H1 (cell line): ENCODE measurements around the gene AADACL2. TPM values are rescaled to one million over a fixed set of nuclear protein-coding genes. Genes with fewer than 3 reads are reported as not detected.

Experiments used
- CTCF ChIA-PET: fragments of 300-600 bp; sonication (Branson Sonifier 250); formaldehyde crosslinking; loops from one replicate; lab custom pipeline; 2021; ENCODE audit not compliant: partially characterized antibody; lab: Charles Lee
- POLR2A ChIA-PET: fragments of 300-600 bp; sonication (Branson Sonifier 250); formaldehyde crosslinking; loops from one replicate; lab custom pipeline; 2021; ENCODE audit warnings: inconsistent platforms; ENCODE audit not compliant: partially characterized antibody; lab: Charles Lee
- DNase-seq, 2 experiments: peaks; one replicate each; pipeline versions ENCODE4 v3.0.0 to v3.0.0-alpha.2; 2010 to 2022; ENCODE audit warnings: low spot score in 2 of 2, low read depth in 1 of 2, mixed read lengths in 1 of 2
- FAIRE-seq: peaks from 2 replicates; lab custom pipeline; 2011; peaks lifted over from hg19 to GRCh38; lab: Jason Lieb, UNC
- H2AFZ ChIP-seq: 2 replicates; pipeline ENCODE4 v1.8.1; 2012; ENCODE audit warnings: low read length, inconsistent platforms
- H2AK5ac ChIP-seq: 2 replicates; pipeline ENCODE4 v1.6.1; 2013; ENCODE audit warnings: low read depth, low read length
- H2BK120ac ChIP-seq: replicated peaks from 2 replicates; pipeline ENCODE3; 2013; ENCODE audit warnings: low read depth, low read length, inconsistent platforms
- H2BK12ac ChIP-seq: 2 replicates; pipeline ENCODE4 v1.6.1; 2013; ENCODE audit warnings: low read depth, low read length
- H2BK15ac ChIP-seq: 2 replicates; pipeline ENCODE4 v1.6.1; 2013; ENCODE audit warnings: low read length
- H2BK20ac ChIP-seq: 2 replicates; pipeline ENCODE4 v1.6.1; 2013; ENCODE audit warnings: low read length
- H2BK5ac ChIP-seq: 2 replicates; pipeline ENCODE4 v1.6.1; 2013; ENCODE audit warnings: low read depth, low read length
- H3K14ac ChIP-seq: 2 replicates; pipeline ENCODE4 v1.6.1; 2013; ENCODE audit warnings: inconsistent platforms; ENCODE audit not compliant: insufficient read length
- H3K18ac ChIP-seq: 2 replicates; pipeline ENCODE4 v1.6.1; 2013; ENCODE audit warnings: low read length; ENCODE audit errors: extremely low read depth
- H3K23ac ChIP-seq: 2 replicates; pipeline ENCODE4 v1.6.1; 2013; ENCODE audit warnings: inconsistent platforms; ENCODE audit not compliant: insufficient read length
- H3K23me2 ChIP-seq: 2 replicates; pipeline ENCODE4 v1.6.1; 2013; ENCODE audit warnings: low read depth, low read length
- H3K27ac ChIP-seq: 2 replicates; pipeline ENCODE4 v1.6.1; 2011; ENCODE audit warnings: low read depth, low read length, inconsistent platforms
- H3K27me3 ChIP-seq, 4 experiments: replicated peaks in 1 of 4; 1 replicate in 1 of 4; 2 replicates in 3 of 4; pipeline versions ENCODE4 v1.6.1 to v1.8.1; 2011 to 2013; ENCODE audit warnings: low read length in 3 of 4, mild to moderate bottlenecking in 3 of 4, inconsistent platforms in 2 of 4, mixed read lengths in 2 of 4, moderate library complexity in 1 of 4; ENCODE audit not compliant: control insufficient read depth in 3 of 4, insufficient read depth in 3 of 4; ENCODE audit errors: extremely low read depth in 1 of 4
- H3K36me3 ChIP-seq, 4 experiments: 2 replicates each; pipeline versions ENCODE4 v1.6.1 to v1.8.1; 2011 to 2013; ENCODE audit warnings: mild to moderate bottlenecking in 4 of 4, low read length in 3 of 4, moderate library complexity in 2 of 4, control low read depth in 1 of 4, inconsistent platforms in 1 of 4; ENCODE audit not compliant: insufficient read depth in 4 of 4, control insufficient read depth in 2 of 4
- H3K4ac ChIP-seq: replicated peaks from 2 replicates; pipeline ENCODE3; 2013; ENCODE audit warnings: low read length, low read depth, mixed read lengths, inconsistent platforms; ENCODE audit not compliant: insufficient read length
- H3K4me1 ChIP-seq, 4 experiments: replicated peaks in 1 of 4; 1 replicate in 1 of 4; 2 replicates in 3 of 4; pipeline versions ENCODE4 v1.6.1 to v1.8.1; 2011 to 2013; ENCODE audit warnings: low read length in 3 of 4, inconsistent platforms in 2 of 4, mixed read lengths in 1 of 4; ENCODE audit not compliant: insufficient read depth in 4 of 4, control insufficient read depth in 3 of 4
- H3K4me2 ChIP-seq, 2 experiments: 2 replicates each; pipeline versions ENCODE4 v1.6.1 to v1.8.1; 2011 to 2013; ENCODE audit warnings: low read depth in 2 of 2, low read length in 2 of 2, control low read depth in 1 of 2, inconsistent platforms in 1 of 2, mild to moderate bottlenecking in 1 of 2; ENCODE audit not compliant: insufficient read depth in 1 of 2
- H3K4me3 ChIP-seq, 4 experiments: fragments of 200-600, 300-600 bp in 1 of 4; sonication (generic), shearing (Covaris generic), sonication (Bioruptor Twin) in 1 of 4; 2 replicates each; pipeline versions ENCODE4 v1.5.1 to v1.8.1; 2011 to 2016; ENCODE audit warnings: low read length in 4 of 4, low read depth in 3 of 4, control low read depth in 2 of 4, inconsistent platforms in 2 of 4, mild to moderate bottlenecking in 2 of 4, mixed read lengths in 1 of 4, moderate library complexity in 1 of 4; ENCODE audit not compliant: insufficient read depth in 2 of 4; ENCODE audit errors: extremely low read depth in 1 of 4
- H3K56ac ChIP-seq: replicated peaks from 2 replicates; pipeline ENCODE3; 2013; ENCODE audit warnings: low read depth, mild to moderate bottlenecking, mixed read lengths, low read length, inconsistent platforms; ENCODE audit not compliant: insufficient read length
- H3K79me1 ChIP-seq: 2 replicates; pipeline ENCODE4 v1.6.1; 2013; ENCODE audit warnings: low read depth, low read length, control low read depth
- H3K79me2 ChIP-seq, 2 experiments: 2 replicates each; pipeline versions ENCODE4 v1.6.1 to v1.8.1; 2012 to 2013; ENCODE audit warnings: low read length in 2 of 2, mild to moderate bottlenecking in 2 of 2, inconsistent platforms in 1 of 2; ENCODE audit not compliant: insufficient read depth in 2 of 2, control insufficient read depth in 1 of 2
- H3K9ac ChIP-seq, 4 experiments: replicated peaks in 1 of 4; 1 replicate in 1 of 4; 2 replicates in 3 of 4; pipeline versions ENCODE4 v1.6.1 to v1.8.1; 2011 to 2013; ENCODE audit warnings: low read depth in 3 of 4, low read length in 3 of 4, control low read depth in 2 of 4, mild to moderate bottlenecking in 2 of 4, moderate library complexity in 2 of 4, inconsistent platforms in 1 of 4; ENCODE audit errors: extremely low read depth in 1 of 4
- H3K9me3 ChIP-seq, 2 experiments: 2 replicates each; pipeline versions ENCODE4 v1.6.1 to v1.8.1; 2012 to 2013; ENCODE audit warnings: mild to moderate bottlenecking in 2 of 2, moderate library complexity in 2 of 2, control low read depth in 1 of 2, inconsistent platforms in 1 of 2, low read depth in 1 of 2, low read length in 1 of 2, mixed read lengths in 1 of 2; ENCODE audit not compliant: insufficient read depth in 2 of 2
- H4K20me1 ChIP-seq, 2 experiments: replicated peaks in 1 of 2; 2 replicates each; pipeline versions ENCODE3 to v1.8.1; 2011 to 2013; ENCODE audit warnings: inconsistent platforms in 2 of 2, low read length in 2 of 2, mild to moderate bottlenecking in 1 of 2; ENCODE audit not compliant: insufficient read depth in 2 of 2, control insufficient read depth in 1 of 2
- H4K5ac ChIP-seq: 2 replicates; pipeline ENCODE4 v1.6.1; 2013; ENCODE audit warnings: low read length, low read depth, mixed read lengths, inconsistent platforms; ENCODE audit not compliant: insufficient read length
- H4K8ac ChIP-seq: 2 replicates; pipeline ENCODE4 v1.8.0; 2013; ENCODE audit warnings: mild to moderate bottlenecking, moderate library complexity, low read length, inconsistent platforms; ENCODE audit not compliant: insufficient read depth; ENCODE audit errors: extremely low read depth
- H4K91ac ChIP-seq: replicated peaks from 2 replicates; pipeline ENCODE3; 2013; ENCODE audit warnings: low read length, mixed read lengths, inconsistent platforms; ENCODE audit not compliant: insufficient read length
- ASH2L ChIP-seq: fragments of 200-600, 300-600 bp; sonication (generic); IDR thresholded peaks from one replicate; pipeline ENCODE4 v1.7.1; 2017; ENCODE audit warnings: low read length
- CEBPB ChIP-seq: IDR thresholded peaks from 2 replicates; pipeline ENCODE4 v1.6.1; 2012; ENCODE audit warnings: low read depth, low read length
- CTBP2 ChIP-seq: IDR thresholded peaks from 2 replicates; pipeline ENCODE4 v1.7.0; 2011; ENCODE audit warnings: borderline replicate concordance, mild to moderate bottlenecking, moderate library complexity, mixed read lengths, low read length; ENCODE audit not compliant: insufficient read depth, insufficient read length
- FOSL1 ChIP-seq: IDR thresholded peaks from 2 replicates; pipeline ENCODE4 v1.6.1; 2011; ENCODE audit warnings: mild to moderate bottlenecking, low read depth, low read length, moderate library complexity; ENCODE audit not compliant: insufficient read depth
- GTF2F1 ChIP-seq: IDR thresholded peaks from 2 replicates; pipeline ENCODE4 v1.6.1; 2012; ENCODE audit warnings: low read depth, low read length, improper control_type of control experiment, borderline replicate concordance
- HDAC6 ChIP-seq: IDR thresholded peaks from one replicate; pipeline ENCODE4 v1.7.1; 2012; ENCODE audit warnings: low read depth, mild to moderate bottlenecking, inconsistent platforms, low read length, moderate library complexity
- PHF8 ChIP-seq: fragments of 200-600 bp; sonication (generic); conservative IDR thresholded peaks from 2 replicates; pipeline ENCODE4 v1.7.1; 2012; ENCODE audit warnings: low read depth, mild to moderate bottlenecking, inconsistent platforms, low read length, moderate library complexity
- SP1 ChIP-seq: IDR thresholded peaks from 2 replicates; pipeline ENCODE4 v1.6.1; 2011; ENCODE audit warnings: low read depth, low read length
- USF2 ChIP-seq: IDR thresholded peaks from 2 replicates; pipeline ENCODE4 v1.6.1; 2011; ENCODE audit warnings: low read length, improper control_type of control experiment
- WGBS, 2 experiments: shearing (Covaris generic) in 1 of 2; methylation state at CpG; one replicate each; pipeline versions ENCODE4 v1.1.6 to v1.1.7; 2013 to 2015; ENCODE audit warnings: low lambda C conversion rate in 2 of 2, mixed read lengths in 2 of 2, inconsistent platforms in 1 of 2, low coverage in 1 of 2, missing lambda C conversion rate in 1 of 2; ENCODE audit not compliant: insufficient replicate concordance in 2 of 2, insufficient coverage in 1 of 2, insufficient read length in 1 of 2; ENCODE audit errors: extremely low coverage in 1 of 2, missing lambda C conversion rate in 1 of 2; 5-methylcytosine and 5-hydroxymethylcytosine counted together
- polyA plus RNA-seq, 7 experiments: library from polyadenylated mRNA; depleted of rRNA in 3 of 7; stranded (reverse) in 5 of 7; unstranded in 2 of 7; fragments of >200 nt in 5 of 7; fragments of 200-250 nt in 2 of 7; gene quantifications; 1 replicate in 5 of 7; 2 replicates in 1 of 7; 4 replicates in 1 of 7; pipeline versions ENCODE4 v1.2.1 to v1.2.3, GENCODE V29; 2011 to 2013; ENCODE audit warnings: missing spikeins in 2 of 7, mixed read lengths in 2 of 7
- total RNA-seq: library from RNA; stranded (reverse); fragmentation: NEBNext Ultra II Directional; extraction: Animal tissue kit (Norgen Biotek cat#: 25700); gene quantifications from 2 replicates; pipeline ENCODE4 v1.2.1, GENCODE V29; 2021

Gene AADACL2
- total and polyA plus RNA-seq, 2 of the 8 experiments (the other 6 are each of a cell fraction or from before 2014, with no cell fraction given), result not detected

GRCh38 chr3:151777880-151778279, 44.2 kb downstream of the AADACL2 start:
- no peak overlapping the region for H2BK5ac ChIP-seq
- no peak overlapping the region for H4K5ac ChIP-seq
- WGBS, 2 experiments, result 85% methylated on average over 2 of the region's 2 CpGs; no CpG with 5 or more reads in 1 of the 2 experiments
- no peak overlapping the region for H2BK120ac ChIP-seq
- no peaks in the 10 kb centered on the region for H3K9me3 ChIP-seq
- POLR2A ChIA-PET, result no interaction called here
- H3K27me3 ChIP-seq, result no peaks in the 10 kb centered on the region
- no peak overlapping the region for H2AFZ ChIP-seq
- H3K14ac ChIP-seq, result no peak overlapping the region
- H2BK20ac ChIP-seq, result no peak overlapping the region
- no peaks in the 10 kb centered on the region for H3K79me2 ChIP-seq
- no peak for TF ChIP-seq CTBP2
- TF ChIP-seq CEBPB, result no peak
- no peak for TF ChIP-seq GTF2F1
- TF ChIP-seq PHF8, result no peak
- no peak for TF ChIP-seq USF2
- no peak for TF ChIP-seq FOSL1
- no peak for TF ChIP-seq ASH2L
- no peak for TF ChIP-seq HDAC6
- TF ChIP-seq SP1, result no peak
- H3K79me1 ChIP-seq, result no peaks in the 10 kb centered on the region
- H2AK5ac ChIP-seq, result no peak overlapping the region
- H4K8ac ChIP-seq, result no peak overlapping the region
- no peaks in the 10 kb centered on the region; the same call in 1 of the 2 replicates for H3K23me2 ChIP-seq
- no peaks in the 10 kb centered on the region for H3K36me3 ChIP-seq
- no peak overlapping the region for H3K4me3 ChIP-seq
- no peak overlapping the region for H3K56ac ChIP-seq
- H4K20me1 ChIP-seq, result no peaks in the 10 kb centered on the region
- CTCF ChIA-PET, result interaction anchor here (0.8 to 1.0 kb wide), 4 partner anchors 10 to 141 kb away, joined by 3 read pairs; no protein-coding TSS in a partner anchor
- H3K18ac ChIP-seq, result no peak overlapping the region
- no peak for FAIRE-seq
- no peaks in the 10 kb centered on the region for H3K4me1 ChIP-seq
- H3K23ac ChIP-seq, result no peak overlapping the region
- no peak overlapping the region for H3K4me2 ChIP-seq
- H3K9ac ChIP-seq, result no peak overlapping the region
- no peak overlapping the region for H3K27ac ChIP-seq
- no peak overlapping the region for H2BK12ac ChIP-seq
- DNase-seq, result no peak
- no peak overlapping the region for H3K4ac ChIP-seq
- no peak overlapping the region for H4K91ac ChIP-seq
- no peak overlapping the region for H2BK15ac ChIP-seq
